ENCODE results near the gene GTPBP2. TPM values are rescaled to one million over a fixed set of nuclear protein-coding genes. Genes with fewer than 3 reads are reported as not detected.
"Not testable (repeated sequence)": the region's sequence is repeated elsewhere in the genome, so short reads cannot be mapped to it uniquely, and the experiment has no call there.

Gene GTPBP2
- polyA plus RNA-seq, 1 donor from 2014 or later = 5.5 TPM

GRCh38 chr6:43621836-43622180, 7.3 kb downstream of the GTPBP2 start:
- Mint-ChIP-seq H3K27ac (peak overlapping the region in 2 of 3 donors; percentile 24 to 65), H3K9me3 (no peaks in the 10 kb centered on the region), H3K4me3 (no peak overlapping the region), H3K36me3 (peaks cover 6% of the 10 kb centered on the region), H3K4me1 (peaks cover 7 to 15% (median 9%) of the 10 kb centered on the region in 3 donors), H3K27me3 (no peaks in the 10 kb centered on the region)

- Mint-ChIP-seq H3K4me3 (no peak overlapping the region), H3K27ac (no peak overlapping the region), H3K4me1 (peaks cover 4 to 15% (median 8%) of the 10 kb centered on the region in 3 donors), H3K27me3 (no peaks in the 10 kb centered on the region), H3K36me3 (peaks cover 8% of the 10 kb centered on the region), H3K9me3 (no peaks in the 10 kb centered on the region)
These were observed 7.8 kb downstream of the GTPBP2 start for GRCh38 chr6:43621078-43621835.

- H3K4me1 Mint-ChIP-seq = peaks cover 4 to 7% (median 7%) of the 10 kb centered on the region in 3 donors
- peaks cover 4% of the 10 kb centered on the region for H3K36me3 Mint-ChIP-seq
- H3K4me3 Mint-ChIP-seq = no peak overlapping the region
- no peaks in the 10 kb centered on the region for H3K27me3 Mint-ChIP-seq
- H3K27ac Mint-ChIP-seq = peak overlapping the region in 1 of 3 donors; percentile 86
- H3K9me3 Mint-ChIP-seq = no peaks in the 10 kb centered on the region
These were observed 12.2 kb downstream of the GTPBP2 start for GRCh38 chr6:43616725-43617472.

- peaks cover 2% of the 10 kb centered on the region for H3K36me3 Mint-ChIP-seq
- H3K4me1 Mint-ChIP-seq = peaks cover under 1 to 1% (median 1%) of the 10 kb centered on the region in 3 donors
- H3K27me3 Mint-ChIP-seq = no peaks in the 10 kb centered on the region
- H3K27ac Mint-ChIP-seq = peak overlapping the region in 1 of 3 donors; percentile 58
- H3K9me3 Mint-ChIP-seq = no peaks in the 10 kb centered on the region
- H3K4me3 Mint-ChIP-seq = no peak overlapping the region
These were observed 14.7 kb downstream of the GTPBP2 start for GRCh38 chr6:43614396-43614730.

- Mint-ChIP-seq H3K36me3 (peaks cover 2% of the 10 kb centered on the region), H3K4me1 (peaks cover 4% of the 10 kb centered on the region in 3 donors), H3K27me3 (no peaks in the 10 kb centered on the region), H3K4me3 (no peak overlapping the region), H3K9me3 (no peaks in the 10 kb centered on the region), H3K27ac (peak overlapping the region in 1 of 3 donors; percentile 58)
These were observed 15.2 kb downstream of the GTPBP2 start for GRCh38 chr6:43613721-43614395.

- H3K36me3 Mint-ChIP-seq = peaks cover 2% of the 10 kb centered on the region
- H3K4me1 Mint-ChIP-seq = peaks cover 11 to 13% (median 12%) of the 10 kb centered on the region in 3 donors
- no peaks in the 10 kb centered on the region for H3K9me3 Mint-ChIP-seq
- no peak overlapping the region for H3K4me3 Mint-ChIP-seq
- H3K27ac Mint-ChIP-seq = peak overlapping the region in 1 of 3 donors; percentile 40
- H3K27me3 Mint-ChIP-seq = no peaks in the 10 kb centered on the region
These were observed 18.6 kb downstream of the GTPBP2 start for GRCh38 chr6:43610431-43610830.

GRCh38 chr6:43609402-43609801, 19.7 kb downstream of the GTPBP2 start:
- peaks cover 2% of the 10 kb centered on the region for H3K36me3 Mint-ChIP-seq

GRCh38 chr6:43608807-43609206, 20.3 kb downstream of the GTPBP2 start:
- no peaks in the 10 kb centered on the region for H3K27me3 Mint-ChIP-seq
- peaks cover 11 to 13% (median 12%) of the 10 kb centered on the region in 3 donors for H3K4me1 Mint-ChIP-seq
- H3K4me3 Mint-ChIP-seq = peak overlapping the region in 1 of 4 donors; percentile 76
- H3K36me3 Mint-ChIP-seq = peaks cover 2% of the 10 kb centered on the region
- H3K27ac Mint-ChIP-seq = peak overlapping the region in 1 of 3 donors; percentile 39
- H3K9me3 Mint-ChIP-seq = no peaks in the 10 kb centered on the region

More at GRCh38 chr6:43609402-43609801, 19.7 kb downstream of the GTPBP2 start:
- Mint-ChIP-seq H3K27ac (no peak overlapping the region), H3K4me3 (no peak overlapping the region), H3K4me1 (peaks cover 11 to 13% (median 12%) of the 10 kb centered on the region in 3 donors), H3K27me3 (no peaks in the 10 kb centered on the region), H3K9me3 (no peaks in the 10 kb centered on the region)

- Mint-ChIP-seq H3K36me3 (peaks cover 2% of the 10 kb centered on the region), H3K27me3 (no peaks in the 10 kb centered on the region), H3K9me3 (no peaks in the 10 kb centered on the region), H3K4me1 (peaks cover 11 to 13% (median 12%) of the 10 kb centered on the region in 3 donors), H3K4me3 (no peak overlapping the region), H3K27ac (peak overlapping the region in 2 of 3 donors; percentile 11 to 39)
These were observed 20.7 kb downstream of the GTPBP2 start for GRCh38 chr6:43608310-43608763.

- H3K36me3 Mint-ChIP-seq = peaks cover 2% of the 10 kb centered on the region
- no peaks in the 10 kb centered on the region for H3K27me3 Mint-ChIP-seq
These were observed 23.0 kb downstream of the GTPBP2 start for GRCh38 chr6:43606019-43606418.

GRCh38 chr6:43604174-43604573, 24.9 kb downstream of the GTPBP2 start:
- H3K27ac Mint-ChIP-seq = no peak overlapping the region

More at GRCh38 chr6:43606019-43606418, 23.0 kb downstream of the GTPBP2 start:
- H3K4me1 Mint-ChIP-seq = peaks cover 11 to 13% (median 12%) of the 10 kb centered on the region in 3 donors
- no peak overlapping the region for H3K27ac Mint-ChIP-seq
- H3K9me3 Mint-ChIP-seq = no peaks in the 10 kb centered on the region
- H3K4me3 Mint-ChIP-seq = no peak overlapping the region

GRCh38 chr6:43600595-43600994, 28.5 kb downstream of the GTPBP2 start:
- Mint-ChIP-seq H3K27ac (peak overlapping the region in 1 of 3 donors; percentile 2), H3K4me3 (no peak overlapping the region), H3K9me3 (no peaks in the 10 kb centered on the region), H3K4me1 (no peaks in the 10 kb centered on the region), H3K27me3 (no peaks in the 10 kb centered on the region), H3K36me3 (no peaks in the 10 kb centered on the region)

More at GRCh38 chr6:43604174-43604573, 24.9 kb downstream of the GTPBP2 start:
- H3K36me3 Mint-ChIP-seq = peaks cover 2% of the 10 kb centered on the region
- H3K4me3 Mint-ChIP-seq = no peak overlapping the region
- H3K4me1 Mint-ChIP-seq = peaks cover 11 to 12% (median 11%) of the 10 kb centered on the region in 3 donors
- H3K27me3 Mint-ChIP-seq = no peaks in the 10 kb centered on the region
- no peaks in the 10 kb centered on the region for H3K9me3 Mint-ChIP-seq

GRCh38 chr6:43593938-43594337, 35.1 kb downstream of the GTPBP2 start:
- Mint-ChIP-seq H3K9me3 (no peaks in the 10 kb centered on the region), H3K27ac (no peak overlapping the region), H3K27me3 (no peaks in the 10 kb centered on the region), H3K4me3 (no peak overlapping the region), H3K4me1 (peaks cover 0 to 2% (median 1%) of the 10 kb centered on the region in 3 donors), H3K36me3 (no peaks in the 10 kb centered on the region)

- not testable (repeated sequence) for H3K27ac Mint-ChIP-seq, H3K4me1 Mint-ChIP-seq, H3K9me3 Mint-ChIP-seq, H3K27me3 Mint-ChIP-seq, H3K4me3 Mint-ChIP-seq, H3K36me3 Mint-ChIP-seq
These were observed 39.5 kb downstream of the GTPBP2 start for GRCh38 chr6:43589564-43589963.

GRCh38 chr6:43588194-43588593, 40.9 kb downstream of the GTPBP2 start:
- H3K4me1 Mint-ChIP-seq = peaks cover 1 to 12% (median 2%) of the 10 kb centered on the region in 3 donors
- no peaks in the 10 kb centered on the region for H3K27me3 Mint-ChIP-seq
- no peak overlapping the region for H3K27ac Mint-ChIP-seq
- H3K4me3 Mint-ChIP-seq = no peak overlapping the region
- H3K36me3 Mint-ChIP-seq = peaks cover 8% of the 10 kb centered on the region
- H3K9me3 Mint-ChIP-seq = no peaks in the 10 kb centered on the region
